NCI-H146 treated with DMSO at 0.1 percent for 48 hours (cell line): ENCODE results near the gene RBM3.

Experiments used
- DNase-seq: peaks from one replicate; lab custom pipeline; 2025; ENCODE audit not compliant: unreplicated experiment; lab: John Stamatoyannopoulos, UW

The RBM3 gene

DNA sequence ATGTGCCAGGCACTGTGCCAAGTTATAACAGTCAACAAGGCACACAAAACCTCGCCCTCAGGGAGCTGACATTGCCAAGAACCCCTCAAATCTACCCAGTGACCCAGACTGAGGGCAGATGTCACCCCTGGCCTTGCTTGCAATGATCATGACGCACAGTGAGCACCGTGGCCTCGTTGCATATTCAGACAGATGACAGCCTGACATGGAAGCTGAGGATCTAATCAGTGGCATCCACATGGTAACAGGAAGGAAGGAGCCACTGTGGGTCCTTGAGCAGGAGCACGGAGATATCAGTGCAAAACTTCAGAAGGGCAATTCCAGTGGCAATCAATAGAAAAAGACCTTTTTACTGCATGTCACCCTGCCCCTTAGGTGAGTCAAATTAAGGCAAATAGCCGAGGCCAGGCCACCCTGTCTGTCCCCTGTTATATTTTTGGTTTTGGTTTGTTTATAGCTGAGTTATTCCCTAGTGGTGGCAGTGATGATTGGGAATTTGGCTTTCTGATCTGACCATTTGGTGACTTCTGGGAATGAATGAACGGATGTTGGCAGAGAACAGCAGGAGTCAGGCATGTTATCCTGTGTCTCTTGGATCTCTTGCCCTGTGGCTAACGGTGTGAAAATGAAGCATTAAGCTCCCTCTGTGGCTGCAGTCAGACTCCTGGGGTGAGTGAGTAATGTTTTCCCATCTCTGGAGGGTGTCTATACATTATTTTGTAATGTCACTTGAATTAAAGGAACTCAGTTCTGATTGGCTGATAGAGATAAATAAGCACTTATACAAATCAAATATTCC, 43.5 kb downstream of the RBM3 start:
- DNase-seq, result peak; percentile 40

DNA sequence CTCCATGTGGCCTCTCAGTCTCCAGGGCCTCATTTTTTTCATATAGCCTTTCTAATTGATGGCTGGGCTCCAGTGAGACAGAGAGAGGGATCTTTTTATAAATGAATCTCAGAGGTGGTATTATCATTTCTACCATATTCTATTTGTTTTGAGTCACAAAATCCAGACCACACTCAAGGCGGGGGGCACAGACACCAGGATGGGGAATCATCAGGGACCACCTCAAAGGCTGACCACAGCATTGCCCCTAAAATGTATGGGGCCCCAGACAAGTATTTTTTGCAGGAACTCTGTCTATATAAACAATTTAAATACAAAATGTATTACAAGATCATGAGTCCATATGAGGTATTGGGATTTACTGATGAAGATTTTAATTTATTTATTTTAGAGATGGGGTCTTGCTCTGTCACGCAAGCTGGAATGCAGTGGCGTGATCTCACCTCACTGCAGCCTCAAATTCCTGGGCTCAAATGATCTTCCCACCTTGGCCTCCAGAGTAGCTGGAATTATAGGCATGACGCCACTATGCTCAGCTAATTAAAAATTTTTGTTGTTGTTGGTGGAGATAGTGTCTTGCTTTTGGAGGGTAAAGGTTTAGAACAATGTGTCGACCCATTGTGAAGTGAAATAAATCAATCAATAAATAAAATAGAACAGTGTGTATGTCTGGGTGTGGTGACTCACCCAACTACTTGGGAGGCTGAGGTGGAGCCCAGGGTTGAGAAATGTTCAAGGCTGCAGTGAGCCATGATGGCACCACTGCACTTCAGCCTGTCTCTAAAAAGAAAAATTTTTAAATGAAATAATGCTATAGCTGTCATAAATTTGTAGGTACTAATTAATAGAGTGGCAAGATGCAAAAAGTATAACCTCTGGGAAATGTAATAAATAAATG, 52.4 kb downstream of the RBM3 start:
- no peak for DNase-seq
